Esophagus muscularis mucosa (tissue), 4 donors: ENCODE results near the gene GRWD1. TPM values are rescaled to one million over a fixed set of nuclear protein-coding genes. Genes with fewer than 3 reads are reported as not detected.
A peak's percentile ranks its signal among the peaks of the same experiment; 100 is the strongest.
"Not testable (repeated sequence)": the region's sequence is repeated elsewhere in the genome, so short reads cannot be mapped to it uniquely, and the experiment has no call there.

Experiments
- DNase-seq: peaks from one replicate; pipeline ENCODE4 v3.0.0-alpha.2; 2017; ENCODE audit errors: extremely low spot score
- H3K27ac ChIP-seq, 4 donors: fragments of 200-600 bp; sonication (generic); replicated peaks in 1 of 4; 1 replicate in 3 of 4; 2 replicates in 1 of 4; pipeline ENCODE4 v1.5.1; 2016 to 2019; ENCODE audit warnings: mild to moderate bottlenecking in 1 of 4
- H3K27me3 ChIP-seq, 4 donors: fragments of 200-600 bp; sonication (generic); one replicate each; pipeline versions ENCODE4 v1.5.1 to v1.6.0; 2016 to 2019
- H3K36me3 ChIP-seq, 4 donors: fragments of 200-600 bp; sonication (generic); one replicate each; pipeline ENCODE4 v1.5.1; 2016 to 2019
- H3K4me1 ChIP-seq, 4 donors: fragments of 200-600 bp; sonication (generic); one replicate each; pipeline ENCODE4 v1.5.1; 2016 to 2019
- H3K4me3 ChIP-seq, 4 donors: fragments of 200-600 bp; sonication (generic); 1 replicate in 2 of 4; 2 replicates in 2 of 4; pipeline ENCODE4 v1.5.1; 2016 to 2019; ENCODE audit warnings: mild to moderate bottlenecking in 4 of 4, moderate library complexity in 1 of 4
- H3K9me3 ChIP-seq, 4 donors: fragments of 200-600 bp; sonication (generic); 1 replicate in 3 of 4; 2 replicates in 1 of 4; pipeline ENCODE4 v1.5.1; 2016 to 2019
- CTCF ChIP-seq, 3 experiments: fragments of 200-600 bp in 2 of 3; fragments of 450-650 bp in 1 of 3; sonication (generic) in 2 of 3; IDR thresholded peaks; one replicate each; pipeline ENCODE4 v1.5.1; 2017 to 2019; ENCODE audit warnings: antibody characterized with exemption in 3 of 3, mild to moderate bottlenecking in 2 of 3, moderate library complexity in 1 of 3
- EP300 ChIP-seq: sonication (generic); formaldehyde crosslinking; IDR thresholded peaks from one replicate; pipeline ENCODE4 v1.6.1; 2017; ENCODE audit warnings: antibody characterized with exemption
- POLR2A ChIP-seq: fragments of 450-650 bp; IDR thresholded peaks from one replicate; pipeline ENCODE4 v1.6.1; 2017; ENCODE audit warnings: antibody characterized with exemption, moderate library complexity, mild to moderate bottlenecking, low read depth
- POLR2AphosphoS5 ChIP-seq, 2 donors: sonication (generic); formaldehyde crosslinking; IDR thresholded peaks; one replicate each; pipeline ENCODE4 v1.6.1; 2017; ENCODE audit warnings: antibody characterized with exemption in 2 of 2
- WGBS: methylation state at CpG from one replicate; pipeline ENCODE4 v1.1.5; 2018; 5-methylcytosine and 5-hydroxymethylcytosine counted together
- intact Hi-C: fragments of 100-400 bp; cut with DNase I; formaldehyde crosslinking; loops from one replicate; pipeline ENCODE4 v1.15.1; 2023
- total RNA-seq, 4 donors: library from RNA; depleted of rRNA; stranded (reverse); fragments of >200 nt; gene quantifications; one replicate each; pipeline versions ENCODE4 v1.1.0 to v1.2.1, GENCODE V29; 2016

The GRWD1 gene
- total RNA-seq, 4 donors from 2014 or later = 19.5 to 42.9 (median 31.7) TPM

GRCh38 chr19:48487544-48487943 lies 41.8 kb downstream of the GRWD1 start:
- Histone ChIP-seq H3K4me1 (peaks cover 25 to 47% (median 38%) of the 10 kb centered on the region in 4 donors), H3K9me3 (no peaks in the 10 kb centered on the region), H3K27ac (peak overlapping the region; percentile 7 to 67 (median 54)), H3K4me3 (no peak overlapping the region), H3K27me3 (peaks cover 0 to 17% (median 4%) of the 10 kb centered on the region in 4 donors), H3K36me3 (no peaks in the 10 kb centered on the region)
- intact Hi-C loops = no loop called here
- no peak for DNase-seq
- 85% methylated on average over 6 of the region's 6 CpGs for WGBS
- TF ChIP-seq EP300 (no peak), CTCF (IDR thresholded peaks at IDR 0.05) (no peak), POLR2AphosphoS5 (IDR thresholded peaks at IDR 0.05) (no peak), POLR2A (no peak)

- Histone ChIP-seq H3K27me3 (peaks cover 0 to 17% (median 4%) of the 10 kb centered on the region in 4 donors), H3K27ac (peak overlapping the region; percentile 61 to 71 (median 68))
Measured at GRCh38 chr19:48487948-48488347, 42.2 kb downstream of the GRWD1 start.

GRCh38 chr19:48488478-48488877 lies 42.7 kb downstream of the GRWD1 start:
- H3K36me3 ChIP-seq, intact Hi-C loops, H3K9me3 ChIP-seq, H3K4me3 ChIP-seq, DNase-seq: not testable (repeated sequence)
- peaks cover 0 to 17% (median 4%) of the 10 kb centered on the region in 4 donors for H3K27me3 ChIP-seq
- 84% methylated on average over 7 of the region's 7 CpGs for WGBS
- H3K4me1 ChIP-seq = peaks cover 24 to 48% (median 44%) of the 10 kb centered on the region in 4 donors
- peak overlapping the region; percentile 61 to 71 (median 68) for H3K27ac ChIP-seq

More at GRCh38 chr19:48487948-48488347, 42.2 kb downstream of the GRWD1 start:
- TF ChIP-seq POLR2AphosphoS5 (IDR thresholded peaks at IDR 0.05) = peak in 1 of 2 donors; percentile 67
- no peak for TF ChIP-seq POLR2A
- TF ChIP-seq EP300 = no peak
- no peak for TF ChIP-seq CTCF (IDR thresholded peaks at IDR 0.05)
- DNase-seq = no peak
- no peak overlapping the region for H3K4me3 ChIP-seq
- 79% methylated on average over 6 of the region's 8 CpGs for WGBS
- peaks cover 24 to 47% (median 41%) of the 10 kb centered on the region in 4 donors for H3K4me1 ChIP-seq
- no peaks in the 10 kb centered on the region for H3K36me3 ChIP-seq
- no peaks in the 10 kb centered on the region for H3K9me3 ChIP-seq
- intact Hi-C loops = no loop called here

- Histone ChIP-seq H3K27me3 (peaks cover 0 to 17% (median 4%) of the 10 kb centered on the region in 4 donors), H3K4me1 (peaks cover 31 to 56% (median 54%) of the 10 kb centered on the region in 4 donors), H3K27ac (no peak overlapping the region), H3K4me3 (no peak overlapping the region), H3K36me3 (no peaks in the 10 kb centered on the region), H3K9me3 (no peaks in the 10 kb centered on the region)
- TF ChIP-seq CTCF (IDR thresholded peaks at IDR 0.05) (peak; percentile 95 to 99 (median 95)), POLR2AphosphoS5 (IDR thresholded peaks at IDR 0.05) (peak in 1 of 2 donors; percentile 33), EP300 (no peak)
- intact Hi-C loops = loop anchor here (1.0 kb wide), 1 partner anchor 95 kb away; no protein-coding TSS in a partner anchor
- 12% methylated on average over 12 of the region's 19 CpGs for WGBS
- DNase-seq = no peak
Measured at GRCh38 chr19:48489608-48490216, 43.9 kb downstream of the GRWD1 start.

GRCh38 chr19:48490981-48491792 lies 45.4 kb downstream of the GRWD1 start:
- H3K9me3 ChIP-seq = no peaks in the 10 kb centered on the region
- intact Hi-C loops = no loop called here
- WGBS = 13% methylated on average over 32 of the region's 50 CpGs
- H3K36me3 ChIP-seq = no peaks in the 10 kb centered on the region
- DNase-seq = no peak
- TF ChIP-seq POLR2AphosphoS5 (IDR thresholded peaks at IDR 0.05) (no peak), POLR2A (no peak), CTCF (IDR thresholded peaks at IDR 0.05) (no peak), EP300 (no peak)
- peaks cover 0 to 17% (median 4%) of the 10 kb centered on the region in 4 donors for H3K27me3 ChIP-seq
- H3K27ac ChIP-seq = peak overlapping the region in 1 of 4 donors; percentile 36
- peaks cover 32 to 69% (median 61%) of the 10 kb centered on the region in 4 donors for H3K4me1 ChIP-seq
- H3K4me3 ChIP-seq = peak overlapping the region; percentile 2 to 34 (median 14)
